ENCODE measurements around the gene WASF3.

WASF3 gene

DNA sequence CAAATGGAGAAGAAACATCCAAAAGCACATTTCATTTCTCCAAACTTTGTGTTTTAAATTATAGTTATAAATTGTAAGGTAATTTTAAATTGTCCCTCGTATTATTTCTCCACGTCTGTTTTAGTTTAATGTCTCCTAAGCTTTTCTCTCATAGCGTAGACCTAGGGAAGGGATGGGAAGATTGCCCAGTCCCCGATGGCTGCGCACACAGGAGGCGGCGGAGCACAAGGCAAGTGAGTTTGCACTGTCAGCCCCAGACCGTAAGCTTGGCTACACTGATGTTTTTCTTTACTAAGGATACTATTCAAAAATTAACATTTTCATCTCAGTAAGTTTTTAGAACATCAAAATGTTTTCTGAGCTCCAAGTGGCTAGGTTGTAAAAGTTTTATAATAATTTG is 130.8 kb downstream of the WASF3 start:
- DNase-seq = no peak

DNA sequence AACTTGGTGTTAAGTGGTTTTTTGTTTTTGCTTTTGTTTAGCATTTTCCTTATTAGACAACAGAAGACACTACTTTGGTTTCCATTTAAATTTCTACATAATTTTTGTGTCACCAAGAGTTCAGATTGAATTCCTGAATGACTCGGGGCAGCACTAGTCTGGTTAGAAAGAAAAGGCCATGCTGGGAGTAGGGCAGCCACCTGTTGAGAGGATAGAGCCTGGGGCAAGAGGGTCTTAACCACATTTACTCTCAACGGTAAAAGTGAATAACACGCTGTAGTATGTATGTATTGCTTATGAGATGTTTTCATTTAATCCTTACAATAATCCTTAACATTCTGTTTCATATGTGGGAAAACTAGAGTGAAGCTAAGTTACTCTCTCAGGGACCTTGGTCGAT is 131.5 kb downstream of the WASF3 start:
- no peak for DNase-seq

DNA sequence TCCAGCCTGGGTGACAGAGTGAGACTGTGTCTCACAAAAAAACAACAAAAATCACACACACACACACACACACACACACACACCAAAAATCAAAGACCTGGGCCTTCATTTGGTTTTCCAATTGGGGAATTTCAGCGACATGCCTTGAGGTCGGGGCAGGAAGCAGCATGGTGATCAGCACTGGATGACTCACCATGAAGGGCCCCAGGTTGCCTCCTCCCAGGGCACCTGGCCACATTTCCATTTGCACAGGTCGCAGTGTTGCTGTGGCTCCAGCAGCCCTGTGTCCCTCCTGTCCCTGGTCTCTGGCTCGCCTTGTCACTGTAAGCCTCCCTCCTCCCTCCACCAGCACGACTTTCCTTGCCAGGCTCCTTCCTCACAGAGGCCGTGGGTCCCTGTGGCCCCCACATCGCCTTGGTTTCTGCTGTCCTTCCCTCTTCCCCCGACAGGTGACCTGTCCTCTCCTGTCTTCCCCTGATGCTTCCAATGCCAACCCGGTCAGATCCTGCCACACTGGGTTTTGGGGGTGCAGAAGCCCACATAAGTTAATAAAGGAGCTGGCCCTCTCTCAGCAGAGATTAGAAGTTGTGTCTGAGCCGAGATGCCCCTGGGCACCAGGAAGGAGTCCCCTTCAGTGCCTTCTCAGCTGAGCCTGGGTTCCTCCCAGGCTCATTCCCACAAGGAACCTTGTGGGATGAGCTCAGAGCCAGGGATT is 136.4 kb downstream of the WASF3 start:
- no peak for DNase-seq

DNA sequence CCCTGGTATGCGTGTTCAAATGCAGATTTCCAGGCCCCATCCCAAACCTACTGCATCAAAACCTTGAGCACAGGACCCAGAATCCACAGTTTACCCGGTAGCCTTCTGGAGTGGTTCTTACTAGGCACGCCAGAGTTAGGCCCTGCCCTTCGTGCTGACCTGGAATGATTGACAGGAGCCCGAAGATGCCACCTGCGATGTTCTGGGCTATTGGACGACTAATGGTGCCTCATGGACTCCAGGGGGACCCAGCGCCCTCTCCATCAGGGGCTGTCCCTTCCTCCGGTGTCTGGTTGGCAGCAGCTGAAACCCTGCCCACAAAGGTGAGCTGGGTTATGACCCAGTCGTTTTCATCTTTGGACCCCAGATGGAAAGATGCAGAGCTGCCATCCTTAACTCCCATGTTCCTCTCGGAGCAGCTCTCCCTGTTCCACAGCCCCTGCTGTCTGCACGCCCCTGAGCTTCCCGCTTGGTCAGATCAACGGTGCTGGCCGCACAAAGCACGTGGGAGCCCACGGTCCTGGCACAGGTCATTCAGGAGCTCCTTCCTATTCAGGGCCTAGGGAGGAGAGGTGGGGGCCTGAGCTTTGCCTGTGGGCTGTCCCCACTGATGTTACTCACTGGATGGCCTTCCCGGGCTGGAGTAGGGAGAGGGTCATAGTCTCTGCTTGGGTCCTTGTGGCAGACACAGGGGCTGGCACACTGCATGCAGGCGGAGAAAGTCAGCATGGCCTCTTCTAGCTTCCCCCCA is 137.3 kb downstream of the WASF3 start:
- no peak for DNase-seq

DNA sequence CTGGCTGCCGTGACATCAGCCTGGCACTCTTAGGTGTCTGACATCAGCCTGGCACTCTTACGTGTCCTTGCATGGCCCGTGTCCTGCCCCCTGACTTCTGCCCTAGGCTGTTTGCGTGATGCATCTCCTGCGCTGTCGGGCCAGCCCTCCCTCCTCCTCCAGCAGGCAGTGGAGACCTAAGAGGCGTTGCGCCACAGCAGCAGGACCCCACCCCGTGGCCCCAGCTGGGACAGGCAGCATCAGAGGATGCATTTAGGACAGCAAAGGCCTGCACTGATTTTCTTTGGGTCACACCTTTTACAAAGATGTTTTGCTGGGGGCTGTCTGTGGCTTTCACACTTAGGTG is 137.8 kb downstream of the WASF3 start:
- no peak for DNase-seq

DNA sequence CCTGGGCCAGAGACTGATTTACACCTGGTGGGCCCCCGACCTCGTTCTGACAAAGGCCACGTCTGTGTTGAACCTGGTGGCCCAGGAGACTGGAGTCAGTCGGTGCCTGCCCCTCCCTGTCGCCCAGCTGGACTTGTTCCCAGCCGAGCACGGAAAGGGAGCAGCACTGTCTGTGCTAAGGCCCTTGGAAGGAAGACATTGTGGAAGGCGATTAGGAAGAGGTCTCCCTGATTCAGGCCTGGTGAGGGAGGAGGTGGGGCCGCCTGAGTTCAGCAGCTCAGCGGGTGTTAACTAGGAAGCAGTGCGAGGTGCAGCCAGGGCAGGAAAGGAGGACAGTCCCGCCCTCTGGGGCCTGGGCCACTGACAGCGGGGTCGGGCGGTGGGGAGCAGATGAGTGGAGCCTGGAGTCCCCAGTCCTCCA is 138.4 kb downstream of the WASF3 start:
- DNase-seq = no peak

DNA sequence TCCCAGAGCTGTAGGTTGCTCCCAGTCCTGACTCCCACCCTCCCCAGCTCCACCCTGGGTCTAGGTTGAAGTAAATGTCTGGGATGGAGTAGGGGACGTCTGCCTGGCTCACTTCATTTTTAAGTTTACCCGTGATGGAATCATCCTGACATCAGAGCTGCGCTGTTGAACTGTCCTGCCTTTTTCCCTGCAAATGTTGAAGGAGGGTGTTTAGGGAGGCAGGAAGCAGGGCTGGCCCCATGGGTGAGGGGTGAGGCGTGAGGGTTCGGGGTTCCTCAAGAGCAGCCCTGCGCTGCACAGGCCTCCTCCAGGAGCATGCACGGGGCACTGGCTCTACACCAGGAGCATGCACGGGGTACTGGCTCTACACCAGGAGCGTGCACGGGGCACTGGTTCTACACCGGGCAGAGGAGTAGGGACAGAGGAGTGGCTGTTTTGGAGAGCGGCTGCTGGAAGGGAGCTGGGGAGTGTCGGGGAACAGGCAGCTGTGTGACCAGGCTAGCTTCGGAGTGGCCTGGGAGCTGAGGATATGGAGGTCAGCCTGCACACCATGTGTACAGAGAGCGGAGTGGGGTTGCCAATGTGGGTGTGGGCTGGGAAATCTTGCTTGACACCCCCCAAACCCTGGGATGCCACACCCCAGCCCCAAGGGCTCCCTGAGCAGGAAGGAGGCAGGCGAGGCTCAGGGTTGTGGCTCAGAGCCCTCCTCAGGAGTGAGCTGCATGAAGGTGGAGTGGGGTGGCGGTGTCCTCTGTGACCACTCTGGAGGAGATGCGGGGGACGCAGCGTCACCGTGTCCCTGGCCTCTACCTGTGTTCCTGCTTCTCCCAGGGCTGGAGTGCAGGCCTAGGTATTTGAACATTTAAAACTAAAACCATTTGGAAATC is 139.8 kb downstream of the WASF3 start:
- no peak for DNase-seq

DNA sequence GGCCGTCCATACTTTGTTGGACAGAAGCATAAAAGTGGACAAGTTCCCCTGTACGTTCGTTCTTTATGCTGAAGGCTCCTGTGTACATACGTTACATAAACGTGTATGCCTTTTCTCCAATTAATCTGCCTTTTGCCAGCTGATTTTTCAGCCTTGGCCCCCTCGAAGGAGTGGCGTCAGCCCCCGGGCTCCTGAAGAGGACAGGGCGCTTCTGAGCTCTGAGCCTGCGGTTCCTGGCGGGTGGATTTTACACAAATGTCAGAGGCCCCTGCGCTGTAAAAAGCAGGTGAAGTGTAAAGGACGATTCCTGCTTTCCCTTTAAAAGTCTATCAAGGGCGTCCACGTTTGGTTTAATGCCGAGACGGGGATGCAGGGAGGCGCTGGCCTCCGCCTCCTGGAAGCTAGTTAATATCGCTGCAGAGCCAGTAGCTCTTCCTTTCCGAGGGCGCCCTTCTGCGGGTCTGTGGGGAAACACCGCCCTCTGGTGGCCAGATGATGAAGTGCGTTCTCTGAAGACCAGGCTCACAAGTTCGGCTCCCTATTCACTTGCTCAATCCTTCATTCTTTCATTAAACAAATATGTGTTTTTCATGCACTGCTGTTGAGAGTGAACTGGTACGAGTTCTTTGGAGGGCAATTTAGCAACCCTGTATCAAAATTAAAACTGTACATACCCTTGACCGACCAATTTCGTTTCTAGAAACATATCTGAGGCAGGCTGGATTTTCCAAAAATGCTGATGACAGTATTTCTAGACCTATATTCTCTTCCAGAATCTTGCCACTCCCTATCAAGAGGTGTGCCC is 141.1 kb downstream of the WASF3 start:
- DNase-seq = peak; percentile 76

DNA sequence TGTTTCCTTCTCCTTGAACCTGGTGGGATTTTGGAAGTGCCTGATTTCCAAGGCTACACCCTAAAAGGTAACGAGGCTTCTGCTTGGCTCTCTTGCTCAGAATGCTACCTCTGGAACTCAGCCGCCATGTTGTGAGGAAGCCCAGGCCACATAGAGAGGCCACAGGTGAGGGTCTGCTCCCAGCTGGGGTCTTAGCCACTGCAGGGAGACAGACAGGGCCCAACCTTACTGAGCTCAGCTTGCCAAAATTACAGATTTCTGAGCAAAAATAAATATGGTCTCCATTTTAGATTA is 141.7 kb downstream of the WASF3 start:
- DNase-seq = no peak

DNA sequence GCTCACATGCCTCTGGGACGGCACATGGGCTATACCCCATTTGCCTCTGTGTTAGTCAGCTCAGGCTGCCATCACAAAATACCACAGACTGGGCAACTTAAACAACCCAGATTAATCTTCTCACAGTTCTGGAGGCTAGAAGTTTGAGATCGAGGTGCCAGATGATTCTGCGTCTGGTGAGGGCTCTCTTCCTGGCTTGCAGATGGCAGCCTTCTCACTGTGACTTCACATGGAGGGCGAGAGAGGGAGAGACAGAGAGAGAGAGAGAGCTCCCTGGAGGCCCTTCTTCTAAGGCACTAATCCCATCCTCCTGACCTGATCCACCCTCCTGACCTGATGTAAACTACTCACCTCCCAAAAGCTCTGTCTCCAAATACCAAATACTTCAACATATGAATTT is 148.1 kb downstream of the WASF3 start:
- no peak for DNase-seq

DNA sequence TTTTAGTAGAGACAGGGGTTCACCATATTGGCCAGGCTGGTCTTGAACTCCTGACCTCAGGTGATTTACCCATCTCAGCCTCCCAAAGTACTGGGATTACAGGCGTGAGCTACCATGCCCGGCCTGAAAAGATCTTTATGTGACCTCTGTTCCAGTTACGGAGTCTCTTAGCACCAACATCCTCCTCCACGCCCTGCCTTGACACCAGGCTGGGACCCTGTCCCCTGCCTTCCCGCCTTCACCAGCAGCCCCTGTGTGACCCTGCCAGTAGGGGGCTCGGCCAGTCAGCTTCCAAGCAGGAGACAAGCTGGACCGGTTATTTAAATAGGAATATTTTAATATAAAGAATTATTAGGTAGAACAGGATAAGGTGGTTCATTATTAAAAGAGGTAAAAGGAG is 148.9 kb downstream of the WASF3 start:
- DNase-seq = no peak

DNA sequence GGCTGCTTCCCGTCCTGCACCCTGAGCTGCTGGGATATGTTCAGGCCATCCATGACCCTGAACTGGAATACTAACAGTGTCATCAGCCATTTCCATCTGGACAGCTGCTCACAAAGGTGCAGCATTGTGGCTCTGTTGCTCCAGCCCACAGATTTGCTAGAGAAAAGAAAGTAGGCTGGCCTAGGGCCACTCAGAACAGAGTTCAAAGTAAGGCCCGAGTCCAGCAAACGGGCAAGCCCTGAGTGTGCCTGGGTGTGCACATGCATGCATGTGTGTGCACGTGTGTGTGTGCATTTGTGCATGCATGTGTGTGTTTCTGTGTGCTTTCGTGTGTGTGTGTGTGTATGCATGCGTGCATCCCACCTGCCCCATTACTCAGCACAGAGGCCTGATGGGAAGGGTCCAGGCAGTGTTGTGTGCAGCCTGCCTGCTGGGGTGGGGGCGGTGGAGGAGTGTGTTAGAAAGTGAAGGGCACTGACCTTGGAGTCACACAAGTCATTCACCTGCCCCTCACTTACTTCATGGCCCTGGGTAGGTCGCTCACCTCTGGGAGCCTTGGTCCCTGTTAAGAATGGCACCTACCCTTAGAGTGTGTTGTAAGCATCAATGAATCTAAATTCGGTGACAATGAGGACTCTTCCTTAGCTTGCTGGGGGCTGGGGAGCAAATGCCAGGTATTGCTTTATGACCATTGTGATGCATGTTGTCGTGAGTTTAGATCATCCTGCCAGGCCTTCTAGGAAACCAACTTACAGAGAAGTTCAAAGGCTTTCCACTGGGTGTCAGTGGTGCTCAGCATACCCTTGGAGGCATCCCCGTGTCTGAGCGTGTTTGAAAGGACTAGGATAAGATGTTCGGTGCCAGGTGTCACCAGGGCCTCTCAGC is 149.9 kb downstream of the WASF3 start:
- peak; percentile 17 for DNase-seq

DNA sequence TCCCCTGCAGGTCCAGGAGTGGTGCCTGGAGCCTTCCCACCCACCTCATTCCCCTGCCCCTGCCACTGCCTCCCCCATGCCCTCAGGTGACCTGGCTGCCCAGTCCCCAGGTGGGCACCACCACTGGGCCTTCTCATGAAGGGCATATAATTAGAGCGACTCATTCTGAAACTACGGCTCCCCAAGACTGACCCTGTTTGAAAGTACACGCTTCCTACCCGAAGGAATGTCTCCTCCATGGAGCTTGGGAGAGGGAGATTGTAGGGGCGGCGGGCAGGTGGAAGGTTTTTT is 150.5 kb downstream of the WASF3 start:
- no peak for DNase-seq

DNA sequence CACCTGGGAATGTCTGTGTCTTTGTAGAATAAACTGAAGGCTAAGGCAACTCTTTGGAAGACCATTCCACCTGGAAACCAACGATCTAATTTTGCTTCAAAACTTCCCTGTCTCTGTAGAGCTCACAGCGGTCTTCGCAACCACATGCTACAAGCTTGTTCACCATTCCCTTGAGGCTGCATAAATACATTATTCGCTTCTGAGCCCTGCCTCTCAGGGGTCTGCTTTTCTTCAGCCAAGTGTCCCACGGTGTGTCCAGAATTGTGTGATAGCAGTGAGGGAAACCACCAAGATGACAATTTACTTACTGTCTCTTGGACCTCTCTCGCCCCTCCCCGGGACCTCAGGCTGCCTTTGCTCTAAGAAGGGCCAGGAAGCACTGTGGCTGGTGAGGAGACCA is 152.0 kb downstream of the WASF3 start:
- DNase-seq = no peak

DNA sequence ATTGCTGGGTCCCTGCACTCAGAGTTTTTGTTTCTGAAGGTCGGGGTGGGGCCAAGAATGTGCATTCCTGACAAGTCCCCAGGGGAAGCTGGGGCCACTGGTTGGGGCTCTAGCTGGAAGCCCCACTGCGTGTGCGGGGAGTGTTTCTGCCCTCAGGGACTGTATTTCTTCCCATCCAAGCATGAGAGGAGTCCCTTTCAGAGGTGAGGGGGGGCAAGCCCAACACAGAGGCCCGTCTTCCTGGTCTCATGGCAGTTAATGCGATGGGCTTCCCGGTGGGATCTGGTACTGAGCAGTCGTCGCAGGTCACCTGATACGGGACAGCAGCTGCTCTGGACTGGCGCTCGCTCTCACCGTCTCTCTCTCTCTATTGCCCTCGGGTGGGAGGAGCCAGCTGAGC is 152.7 kb downstream of the WASF3 start:
- DNase-seq = no peak

DNA sequence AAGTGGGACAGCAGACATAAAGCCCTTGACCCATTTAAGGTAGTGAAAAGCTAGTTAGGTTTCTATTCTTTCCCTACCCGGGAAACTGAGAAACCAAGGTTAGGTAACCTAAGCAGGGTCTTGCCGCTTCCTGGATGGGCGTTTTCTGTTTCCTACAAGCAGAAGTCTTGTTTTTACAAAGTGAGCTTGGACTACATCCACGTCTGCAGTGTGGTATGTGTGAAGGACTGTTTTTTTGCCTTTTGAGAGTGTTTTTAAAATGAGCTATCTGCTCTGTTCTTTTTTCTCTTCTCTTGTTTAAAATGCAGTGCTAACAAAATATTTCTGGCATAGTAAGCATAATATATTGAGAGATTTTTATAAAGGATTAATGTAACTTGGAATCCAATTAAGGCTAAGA is 153.7 kb downstream of the WASF3 start:
- no peak for DNase-seq

DNA sequence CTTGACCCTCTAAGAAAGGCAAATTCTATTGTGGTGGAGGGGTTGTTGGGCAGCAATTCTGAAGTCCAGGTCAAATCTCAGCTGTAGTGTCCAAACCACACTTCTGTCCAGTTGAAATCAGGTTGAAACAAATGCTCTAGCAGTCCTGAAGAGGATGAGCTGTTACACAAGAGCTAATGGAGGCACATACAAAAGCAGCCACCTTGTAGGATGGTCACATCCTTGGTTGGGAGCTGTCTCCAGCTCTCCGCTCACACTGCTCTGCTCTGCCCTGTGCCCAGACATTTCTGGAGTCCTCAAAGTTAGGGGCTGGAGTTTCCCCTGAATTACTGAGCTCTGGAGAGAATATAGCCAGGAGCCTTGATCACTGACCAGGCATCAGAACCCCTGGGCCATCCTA is 155.9 kb downstream of the WASF3 start:
- DNase-seq = no peak

DNA sequence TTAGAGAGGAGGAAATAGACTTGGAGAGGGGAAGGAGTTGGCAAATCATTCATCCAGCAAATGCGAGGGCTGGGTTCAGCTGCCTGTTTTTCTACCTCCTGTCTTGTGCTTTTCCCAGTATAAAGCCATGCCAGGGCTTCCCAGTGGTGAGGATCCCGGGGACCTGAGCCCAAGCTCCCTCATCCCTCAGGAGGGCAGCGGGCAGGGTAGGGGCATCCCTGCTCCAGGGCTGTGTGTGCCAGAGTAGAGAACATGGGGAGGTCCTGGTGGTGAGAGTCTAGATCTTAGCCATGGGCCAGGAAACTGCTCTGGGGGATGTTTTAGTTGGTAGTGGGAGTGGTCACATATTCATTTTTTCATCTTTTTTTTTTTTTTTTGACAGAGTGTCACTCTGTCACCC is 159.5 kb downstream of the WASF3 start:
- no peak for DNase-seq

DNA sequence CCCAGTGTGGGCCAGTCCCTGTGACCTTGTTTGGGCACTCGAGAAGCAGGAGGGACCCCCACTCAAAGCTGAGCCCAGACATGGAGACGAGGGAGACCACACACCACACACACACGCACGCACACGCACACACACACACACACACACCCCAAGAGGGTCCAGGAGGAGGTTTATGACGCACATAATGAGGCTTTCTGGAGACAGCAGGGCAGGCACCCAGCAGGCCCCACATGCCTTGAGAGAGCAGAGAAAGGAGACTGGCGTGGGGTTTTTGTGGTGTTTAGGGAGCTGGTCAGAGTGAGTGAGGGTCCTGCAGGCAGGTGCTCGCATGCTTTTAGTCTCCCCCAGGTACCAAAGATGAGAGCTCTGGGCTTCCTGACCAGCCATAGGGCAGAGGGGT is 160.7 kb downstream of the WASF3 start:
- no peak for DNase-seq

DNA sequence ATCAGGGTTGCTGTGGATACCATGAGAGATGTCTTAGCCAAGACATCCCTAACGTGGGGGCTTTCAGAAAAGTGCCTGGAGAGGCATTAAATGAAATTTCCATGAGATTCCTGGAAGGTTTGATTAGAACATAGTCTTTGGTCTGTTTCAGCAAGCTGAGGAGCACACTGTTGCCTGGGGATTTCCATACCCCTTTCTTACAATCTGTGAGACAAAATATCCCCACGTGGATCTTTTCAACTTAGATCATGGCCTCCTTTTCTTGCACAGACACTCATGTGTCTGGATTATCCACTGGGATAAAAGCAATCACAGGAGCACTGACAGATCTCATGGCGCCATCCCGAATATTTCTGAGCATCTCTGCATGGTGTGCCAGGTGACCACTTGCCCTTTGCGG is 161.4 kb downstream of the WASF3 start:
- no peak for DNase-seq

DNA sequence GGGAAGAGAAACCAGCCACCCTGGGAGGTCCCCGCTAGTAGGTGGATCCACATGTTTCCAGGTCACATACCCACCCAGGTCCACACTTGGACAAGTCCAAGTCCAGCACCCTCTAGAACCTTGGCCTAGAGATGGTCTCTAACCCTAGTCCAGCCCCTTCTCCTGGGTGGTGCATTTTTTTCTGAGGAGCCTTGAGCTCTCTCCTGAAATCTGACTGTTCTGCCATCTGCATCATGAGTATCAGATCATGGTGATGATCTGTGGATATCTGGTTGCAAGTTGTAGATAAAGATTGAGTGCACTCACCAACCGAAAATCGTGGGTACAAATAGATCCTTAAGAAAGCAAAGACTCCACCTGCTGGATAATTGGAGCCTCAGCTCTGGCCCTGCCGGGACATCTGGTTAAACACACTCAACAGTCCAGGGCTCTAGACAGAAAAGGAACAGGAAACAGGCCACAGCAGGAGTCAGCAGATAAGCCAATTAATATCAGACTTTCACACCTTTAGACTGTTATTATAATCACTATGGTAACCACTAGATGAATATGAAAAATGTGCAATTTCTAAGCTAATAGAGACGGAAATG is 162.0 kb downstream of the WASF3 start:
- no peak for DNase-seq
